ENCODE data around the gene JUND.

JUND gene

DNA sequence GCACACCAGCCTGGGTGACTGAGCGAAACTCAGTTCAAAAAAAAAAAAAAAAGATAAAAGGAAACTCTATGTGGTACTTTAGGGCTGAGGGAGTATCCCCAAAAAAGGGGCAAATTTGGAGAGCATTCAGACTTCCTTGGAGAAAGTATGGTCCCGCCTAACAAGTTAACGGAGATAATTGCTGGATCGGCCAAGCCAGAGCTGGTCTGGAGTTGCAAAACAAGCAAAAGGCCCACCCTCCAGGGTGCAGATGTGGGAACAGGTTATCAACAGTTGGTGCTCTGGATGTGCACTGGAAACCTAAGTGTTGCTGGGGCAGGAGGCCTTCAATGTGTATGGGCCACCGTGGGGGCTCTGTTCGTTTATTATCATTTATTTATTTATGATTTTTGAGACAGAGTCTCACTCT is 10.0 kb downstream of the JUND start:
- H3K4me3 ChIP-seq (ENCODE audit: insufficient read depth, low read depth, low read length, poor library complexity, severe bottlenecking), result no peak overlapping the region
- H3K27me3 ChIP-seq (replicated peaks; ENCODE audit: control insufficient read depth, insufficient read depth, low read length, poor library complexity, severe bottlenecking), result no peaks in the 10 kb centered on the region
- no peaks in the 10 kb centered on the region for H3K9me3 ChIP-seq (ENCODE audit: control insufficient read depth, low read length)
- peaks cover 14% of the 10 kb centered on the region for H3K36me3 ChIP-seq (ENCODE audit: control insufficient read depth, insufficient read depth, low read length)
- H3K27ac ChIP-seq (ENCODE audit: insufficient read depth, low read length, poor library complexity, severe bottlenecking), result no peak overlapping the region
- H3K4me1 ChIP-seq (ENCODE audit: control insufficient read depth, insufficient read depth, low read length, poor library complexity, severe bottlenecking), result peaks cover 17% of the 10 kb centered on the region
- no peak for DNase-seq

GRCh38 chr19:18270326-18270725 is 11.1 kb downstream of the JUND start:
- H3K4me1 ChIP-seq (ENCODE audit: control insufficient read depth, insufficient read depth, low read length, poor library complexity, severe bottlenecking), result peaks cover 10% of the 10 kb centered on the region
- H3K27me3 ChIP-seq (replicated peaks; ENCODE audit: control insufficient read depth, insufficient read depth, low read length, poor library complexity, severe bottlenecking), result no peaks in the 10 kb centered on the region
- no peaks in the 10 kb centered on the region for H3K9me3 ChIP-seq (ENCODE audit: control insufficient read depth, low read length)
- H3K4me3 ChIP-seq (ENCODE audit: insufficient read depth, low read depth, low read length, poor library complexity, severe bottlenecking), result no peak overlapping the region
- H3K27ac ChIP-seq (ENCODE audit: insufficient read depth, low read length, poor library complexity, severe bottlenecking), result no peak overlapping the region
- H3K36me3 ChIP-seq (ENCODE audit: control insufficient read depth, insufficient read depth, low read length), result peaks cover 17% of the 10 kb centered on the region
- no peak for DNase-seq

DNA sequence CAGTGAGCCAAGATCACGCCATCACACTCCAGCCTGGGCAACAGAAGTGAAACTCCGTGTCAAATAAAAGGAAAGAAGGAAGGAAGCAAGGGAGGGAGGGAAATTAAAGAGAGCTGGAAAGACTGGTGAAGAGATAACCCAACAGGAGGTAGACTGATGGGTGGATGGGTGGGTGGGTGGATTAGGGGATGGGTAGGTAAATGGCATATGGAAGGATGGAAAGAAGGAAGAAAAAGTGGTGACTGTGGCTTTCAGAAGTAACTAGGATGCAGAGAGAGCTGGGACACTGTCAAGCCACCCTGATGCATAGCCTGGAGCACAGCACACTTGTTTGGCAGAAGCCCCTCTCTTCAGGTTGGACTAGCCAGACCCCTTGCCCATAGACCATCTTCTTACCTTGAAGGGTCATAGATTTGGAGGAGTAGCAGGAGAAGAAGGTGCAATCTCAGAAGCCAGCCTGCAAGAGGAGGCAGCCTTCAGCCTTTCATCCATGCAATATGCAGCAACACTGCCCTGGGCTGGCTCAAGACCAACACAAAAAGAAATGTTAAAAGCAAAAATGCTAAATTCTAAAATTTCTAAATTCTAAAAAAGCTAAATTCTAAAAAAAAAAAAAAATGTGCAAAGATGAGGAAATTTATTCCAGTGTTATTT is 12.2 kb downstream of the JUND start:
- DNase-seq, result no peak
- peaks cover under 1% of the 10 kb centered on the region for H3K4me1 ChIP-seq (ENCODE audit: control insufficient read depth, insufficient read depth, low read length, poor library complexity, severe bottlenecking)
- no peaks in the 10 kb centered on the region for H3K27me3 ChIP-seq (replicated peaks; ENCODE audit: control insufficient read depth, insufficient read depth, low read length, poor library complexity, severe bottlenecking)
- no peaks in the 10 kb centered on the region for H3K9me3 ChIP-seq (ENCODE audit: control insufficient read depth, low read length)
- H3K4me3 ChIP-seq (ENCODE audit: insufficient read depth, low read depth, low read length, poor library complexity, severe bottlenecking), result no peak overlapping the region
- peaks cover 27% of the 10 kb centered on the region for H3K36me3 ChIP-seq (ENCODE audit: control insufficient read depth, insufficient read depth, low read length)
- no peak overlapping the region for H3K27ac ChIP-seq (ENCODE audit: insufficient read depth, low read length, poor library complexity, severe bottlenecking)

DNA sequence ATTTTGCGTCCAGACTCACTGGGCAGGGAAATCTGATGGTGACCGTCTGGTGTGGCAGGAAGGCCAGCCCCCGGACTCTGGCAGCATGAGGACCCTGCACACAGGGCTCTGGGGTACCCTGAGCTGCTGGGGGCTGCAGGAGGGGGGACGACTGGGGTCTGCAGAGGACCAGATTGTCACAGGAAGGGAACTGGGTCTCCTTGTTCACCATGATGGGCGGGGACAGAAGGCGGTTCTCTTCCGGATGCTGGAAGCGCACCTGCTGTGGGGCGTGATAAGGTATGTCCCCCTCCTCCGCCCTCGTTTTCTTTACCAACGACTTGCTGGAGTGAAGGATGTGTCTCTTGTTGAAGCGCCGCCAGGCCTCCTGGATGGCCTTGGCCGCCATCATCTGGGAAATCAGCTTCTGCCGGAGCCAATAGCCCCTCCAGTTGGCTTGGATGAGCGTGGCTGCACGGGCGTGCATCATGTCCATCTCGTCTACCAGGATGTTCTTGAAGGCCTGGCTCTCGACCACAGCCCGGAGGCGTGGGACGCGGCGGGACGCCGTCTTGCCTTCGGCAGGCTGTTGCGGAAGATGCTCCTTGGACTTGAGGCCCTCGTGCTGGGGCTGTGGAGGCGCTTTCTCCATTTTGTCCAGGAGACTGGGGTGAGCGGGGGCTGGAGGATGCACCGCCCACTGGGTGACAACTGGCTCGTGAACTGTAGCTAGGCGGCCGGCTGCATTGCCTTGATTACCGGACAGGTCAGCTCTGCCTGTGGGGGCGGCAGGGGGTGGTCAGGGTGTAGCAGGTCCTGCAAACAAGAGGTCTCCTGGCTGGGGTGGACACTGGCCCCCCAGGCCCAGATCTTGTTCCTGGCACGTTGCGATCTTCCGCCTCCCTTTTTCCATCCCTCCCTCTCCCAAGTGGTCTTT is 14.4 kb downstream of the JUND start:
- DNase-seq, result no peak
- H3K9me3 ChIP-seq (ENCODE audit: control insufficient read depth, low read length), result no peaks in the 10 kb centered on the region
- H3K27me3 ChIP-seq (replicated peaks; ENCODE audit: control insufficient read depth, insufficient read depth, low read length, poor library complexity, severe bottlenecking), result no peaks in the 10 kb centered on the region
- H3K4me1 ChIP-seq (ENCODE audit: control insufficient read depth, insufficient read depth, low read length, poor library complexity, severe bottlenecking), result no peaks in the 10 kb centered on the region
- no peak overlapping the region for H3K4me3 ChIP-seq (ENCODE audit: insufficient read depth, low read depth, low read length, poor library complexity, severe bottlenecking)
- peaks cover 27% of the 10 kb centered on the region for H3K36me3 ChIP-seq (ENCODE audit: control insufficient read depth, insufficient read depth, low read length)
- H3K27ac ChIP-seq (ENCODE audit: insufficient read depth, low read length, poor library complexity, severe bottlenecking), result no peak overlapping the region

GRCh38 chr19:18265582-18265981 is 15.8 kb downstream of the JUND start:
- Histone ChIP-seq H3K27me3 (replicated peaks; ENCODE audit: control insufficient read depth, insufficient read depth, low read length, poor library complexity, severe bottlenecking) (no peaks in the 10 kb centered on the region), H3K36me3 (ENCODE audit: control insufficient read depth, insufficient read depth, low read length) (peaks cover 27% of the 10 kb centered on the region), H3K4me1 (ENCODE audit: control insufficient read depth, insufficient read depth, low read length, poor library complexity, severe bottlenecking) (no peaks in the 10 kb centered on the region), H3K9me3 (ENCODE audit: control insufficient read depth, low read length) (no peaks in the 10 kb centered on the region), H3K4me3 (ENCODE audit: insufficient read depth, low read depth, low read length, poor library complexity, severe bottlenecking) (no peak overlapping the region), H3K27ac (ENCODE audit: insufficient read depth, low read length, poor library complexity, severe bottlenecking) (no peak overlapping the region)
- no peak for DNase-seq

DNA sequence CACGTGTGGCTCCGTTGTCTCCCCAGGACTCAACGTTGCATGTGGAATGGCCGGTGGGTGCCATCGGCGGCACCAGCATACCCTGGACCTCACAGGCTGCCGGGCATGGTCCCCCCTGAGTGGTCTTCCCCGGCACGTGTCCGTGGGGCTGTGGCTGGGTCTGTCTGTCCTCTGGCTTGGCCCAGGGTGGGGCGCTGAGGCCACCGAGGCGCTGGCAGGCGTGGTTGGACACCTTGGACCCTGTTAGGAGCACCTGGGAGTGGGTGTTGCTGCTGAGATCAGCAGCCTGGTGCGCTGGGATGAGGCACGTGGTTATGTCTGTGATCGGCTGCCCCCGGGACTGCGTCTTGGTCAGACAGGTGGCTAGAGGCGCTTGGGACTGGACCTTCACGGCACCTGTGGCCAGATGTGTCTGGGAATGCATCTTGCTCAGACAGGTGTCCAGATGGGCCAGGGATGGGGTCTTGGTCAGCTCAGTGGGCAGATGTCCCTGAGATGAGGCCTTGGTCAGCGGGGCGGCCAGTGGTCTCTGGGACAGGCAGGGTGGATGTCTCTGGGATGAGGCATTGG is 16.4 kb downstream of the JUND start:
- Histone ChIP-seq H3K36me3 (ENCODE audit: control insufficient read depth, insufficient read depth, low read length) (peaks cover 27% of the 10 kb centered on the region), H3K27ac (ENCODE audit: insufficient read depth, low read length, poor library complexity, severe bottlenecking) (no peak overlapping the region), H3K4me3 (ENCODE audit: insufficient read depth, low read depth, low read length, poor library complexity, severe bottlenecking) (no peak overlapping the region), H3K4me1 (ENCODE audit: control insufficient read depth, insufficient read depth, low read length, poor library complexity, severe bottlenecking) (no peaks in the 10 kb centered on the region), H3K9me3 (ENCODE audit: control insufficient read depth, low read length) (no peaks in the 10 kb centered on the region), H3K27me3 (replicated peaks; ENCODE audit: control insufficient read depth, insufficient read depth, low read length, poor library complexity, severe bottlenecking) (no peaks in the 10 kb centered on the region)
- no peak for DNase-seq

DNA sequence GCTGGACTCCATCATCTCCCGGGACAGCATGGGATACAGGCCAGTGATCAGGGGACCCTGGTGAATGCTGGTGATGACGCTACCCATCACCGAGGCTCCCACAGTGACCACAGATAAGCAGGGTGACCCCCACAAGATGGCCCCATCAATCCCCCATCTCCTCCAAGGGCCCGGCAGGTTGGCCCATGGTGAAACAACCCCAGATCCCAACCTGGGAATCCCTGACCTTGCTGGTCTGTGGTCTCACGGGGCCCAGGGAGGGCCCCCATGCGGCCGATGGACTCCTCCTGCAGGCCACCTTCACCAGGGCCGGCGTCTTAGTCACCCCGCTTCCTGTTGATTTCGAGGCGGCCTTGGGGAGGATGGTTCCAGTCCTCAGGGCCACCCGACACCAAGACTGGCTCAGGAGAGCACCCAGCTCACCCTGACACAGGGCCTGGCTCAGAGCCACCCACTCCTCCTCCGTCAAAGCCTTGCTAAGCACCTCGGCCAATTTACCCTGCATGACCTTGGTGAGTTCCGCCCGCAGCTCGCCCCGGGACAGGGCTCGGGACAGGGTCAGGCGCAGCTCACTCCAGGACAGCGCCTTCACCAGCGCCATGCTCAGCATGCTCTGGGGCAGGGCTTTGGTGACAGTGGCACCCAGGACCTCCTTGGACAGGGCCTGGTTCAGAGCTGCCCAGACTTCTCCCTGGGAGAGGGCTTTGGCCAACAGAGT is 17.1 kb downstream of the JUND start:
- no peak overlapping the region for H3K4me3 ChIP-seq (ENCODE audit: insufficient read depth, low read depth, low read length, poor library complexity, severe bottlenecking)
- peaks cover 27% of the 10 kb centered on the region for H3K36me3 ChIP-seq (ENCODE audit: control insufficient read depth, insufficient read depth, low read length)
- DNase-seq, result no peak
- no peaks in the 10 kb centered on the region for H3K9me3 ChIP-seq (ENCODE audit: control insufficient read depth, low read length)
- no peaks in the 10 kb centered on the region for H3K27me3 ChIP-seq (replicated peaks; ENCODE audit: control insufficient read depth, insufficient read depth, low read length, poor library complexity, severe bottlenecking)
- no peaks in the 10 kb centered on the region for H3K4me1 ChIP-seq (ENCODE audit: control insufficient read depth, insufficient read depth, low read length, poor library complexity, severe bottlenecking)
- no peak overlapping the region for H3K27ac ChIP-seq (ENCODE audit: insufficient read depth, low read length, poor library complexity, severe bottlenecking)

DNA sequence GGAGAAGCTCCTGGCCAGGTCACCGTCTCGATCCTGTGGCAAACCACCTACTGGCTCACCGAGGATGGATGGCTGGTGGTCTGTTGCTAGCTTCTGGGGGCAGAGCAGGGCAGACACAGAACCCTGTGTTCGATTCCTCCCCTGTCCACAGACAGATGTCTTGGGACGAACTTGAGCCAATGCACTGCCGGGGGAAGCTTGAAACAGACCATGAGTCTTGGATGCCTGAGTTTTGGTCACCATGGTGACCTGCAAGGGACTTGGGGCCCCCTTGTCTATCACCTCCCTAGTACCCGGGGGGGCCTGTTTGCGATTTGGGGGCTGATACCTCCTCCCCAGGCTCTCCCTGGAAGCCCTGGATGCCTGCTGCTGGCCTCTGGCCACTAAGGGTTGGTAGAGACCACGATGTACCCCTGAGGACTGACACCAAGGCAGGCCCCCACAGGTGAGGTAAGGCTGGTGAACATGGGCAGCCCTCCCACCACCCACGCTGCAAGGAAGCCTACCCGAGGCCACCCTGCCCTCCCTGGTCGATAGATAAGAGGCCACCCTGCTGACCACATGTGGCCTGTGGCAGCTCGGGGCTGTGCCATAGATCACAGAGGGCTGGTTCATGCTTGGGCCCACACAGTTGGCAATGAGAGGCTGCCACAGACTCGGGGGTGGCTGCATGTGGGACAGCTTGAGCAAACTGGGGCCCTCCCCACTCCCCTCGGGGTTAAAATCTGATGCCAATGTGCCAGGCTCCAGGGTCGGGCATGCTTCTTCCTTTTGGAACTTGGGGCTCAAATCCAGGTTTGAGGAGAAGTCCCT is 17.9 kb downstream of the JUND start:
- Histone ChIP-seq H3K27ac (ENCODE audit: insufficient read depth, low read length, poor library complexity, severe bottlenecking) (no peak overlapping the region), H3K36me3 (ENCODE audit: control insufficient read depth, insufficient read depth, low read length) (peaks cover 27% of the 10 kb centered on the region)

DNA sequence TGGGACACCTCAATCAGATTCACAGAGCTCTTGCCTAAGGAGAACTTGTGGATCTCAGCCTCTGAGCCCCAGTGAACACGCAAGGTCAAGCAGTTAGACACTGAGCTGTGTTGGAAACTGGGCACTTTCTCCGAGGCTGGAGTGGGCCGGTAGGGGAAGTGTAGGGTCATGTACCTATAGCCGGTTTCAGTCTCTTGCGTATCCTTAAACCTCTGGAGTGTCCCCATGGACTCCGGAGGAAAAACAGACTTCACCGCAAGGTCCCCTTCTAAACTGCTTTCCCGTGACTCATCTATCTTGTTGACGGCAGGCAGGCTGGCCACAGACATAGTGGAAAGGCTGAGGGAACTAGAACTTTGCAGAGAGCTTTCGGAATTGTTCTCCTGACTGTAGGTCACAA is 18.5 kb downstream of the JUND start:
- H3K9me3 ChIP-seq (ENCODE audit: control insufficient read depth, low read length), result no peaks in the 10 kb centered on the region
- no peak overlapping the region for H3K4me3 ChIP-seq (ENCODE audit: insufficient read depth, low read depth, low read length, poor library complexity, severe bottlenecking)
- H3K27me3 ChIP-seq (replicated peaks; ENCODE audit: control insufficient read depth, insufficient read depth, low read length, poor library complexity, severe bottlenecking), result no peaks in the 10 kb centered on the region
- no peak for DNase-seq
- peaks cover 27% of the 10 kb centered on the region for H3K36me3 ChIP-seq (ENCODE audit: control insufficient read depth, insufficient read depth, low read length)
- no peak overlapping the region for H3K27ac ChIP-seq (ENCODE audit: insufficient read depth, low read length, poor library complexity, severe bottlenecking)
- H3K4me1 ChIP-seq (ENCODE audit: control insufficient read depth, insufficient read depth, low read length, poor library complexity, severe bottlenecking), result no peaks in the 10 kb centered on the region

More for the DNA sequence above, 17.9 kb downstream of the JUND start:
- no peak for DNase-seq
- Histone ChIP-seq H3K9me3 (ENCODE audit: control insufficient read depth, low read length) (no peaks in the 10 kb centered on the region), H3K4me3 (ENCODE audit: insufficient read depth, low read depth, low read length, poor library complexity, severe bottlenecking) (no peak overlapping the region), H3K4me1 (ENCODE audit: control insufficient read depth, insufficient read depth, low read length, poor library complexity, severe bottlenecking) (no peaks in the 10 kb centered on the region), H3K27me3 (replicated peaks; ENCODE audit: control insufficient read depth, insufficient read depth, low read length, poor library complexity, severe bottlenecking) (no peaks in the 10 kb centered on the region)

All from effector memory CD4-positive, alpha-beta T cell (primary cell).